ENCODE data around the gene SIGLEC5. TPM values are rescaled to one million over a fixed set of nuclear protein-coding genes. Genes with fewer than 3 reads are reported as not detected.

Gene SIGLEC5
- total RNA-seq, 1 donor, result not detected

DNA sequence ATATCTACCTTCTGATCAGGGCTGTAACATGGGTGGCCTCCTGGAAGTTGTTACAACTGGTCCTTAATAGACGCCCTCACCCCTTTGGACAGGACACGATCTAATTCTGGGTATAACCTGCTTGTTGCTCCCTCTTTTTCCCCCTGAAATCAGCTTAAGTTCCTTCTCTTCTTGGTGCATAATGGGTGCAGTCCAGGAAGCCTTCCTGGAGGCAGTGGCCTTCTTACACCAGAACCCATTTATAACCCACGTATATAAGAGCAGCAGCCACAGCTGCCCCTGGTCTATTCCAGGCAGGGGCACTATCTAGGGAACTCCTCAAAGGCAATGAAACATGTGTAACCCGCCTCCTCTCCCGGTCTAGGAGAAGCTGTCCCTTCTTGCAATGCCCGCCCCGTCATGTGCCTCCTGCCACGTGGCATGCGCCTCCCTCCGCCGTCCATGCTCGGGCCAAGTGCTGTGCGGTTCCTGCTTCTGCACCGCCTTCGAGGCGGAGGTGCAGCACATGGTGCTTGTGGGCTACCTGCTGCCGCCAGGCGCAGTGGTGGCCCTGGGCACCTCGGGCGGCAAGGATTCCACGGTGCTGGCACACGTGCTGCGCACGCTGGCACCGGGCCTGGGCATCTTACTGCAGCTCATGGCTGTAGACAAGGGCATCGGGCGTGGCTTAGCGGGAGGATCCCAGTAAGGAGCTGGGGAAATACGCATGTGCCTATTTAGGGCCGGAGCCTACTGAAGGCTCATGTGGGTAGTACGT is 31.9 kb downstream of the SIGLEC5 start:
- no peak overlapping the region for H3K4me3 ChIP-seq (ENCODE audit: low read depth, low read length)
- DNase-seq (ENCODE audit: low read depth), result no peak
- TF ChIP-seq, protein P1, sequence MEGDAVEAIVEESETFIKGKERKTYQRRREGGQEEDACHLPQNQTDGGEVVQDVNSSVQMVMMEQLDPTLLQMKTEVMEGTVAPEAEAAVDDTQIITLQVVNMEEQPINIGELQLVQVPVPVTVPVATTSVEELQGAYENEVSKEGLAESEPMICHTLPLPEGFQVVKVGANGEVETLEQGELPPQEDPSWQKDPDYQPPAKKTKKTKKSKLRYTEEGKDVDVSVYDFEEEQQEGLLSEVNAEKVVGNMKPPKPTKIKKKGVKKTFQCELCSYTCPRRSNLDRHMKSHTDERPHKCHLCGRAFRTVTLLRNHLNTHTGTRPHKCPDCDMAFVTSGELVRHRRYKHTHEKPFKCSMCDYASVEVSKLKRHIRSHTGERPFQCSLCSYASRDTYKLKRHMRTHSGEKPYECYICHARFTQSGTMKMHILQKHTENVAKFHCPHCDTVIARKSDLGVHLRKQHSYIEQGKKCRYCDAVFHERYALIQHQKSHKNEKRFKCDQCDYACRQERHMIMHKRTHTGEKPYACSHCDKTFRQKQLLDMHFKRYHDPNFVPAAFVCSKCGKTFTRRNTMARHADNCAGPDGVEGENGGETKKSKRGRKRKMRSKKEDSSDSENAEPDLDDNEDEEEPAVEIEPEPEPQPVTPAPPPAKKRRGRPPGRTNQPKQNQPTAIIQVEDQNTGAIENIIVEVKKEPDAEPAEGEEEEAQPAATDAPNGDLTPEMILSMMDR (IDR thresholded peaks at IDR 0.05; ENCODE audit: insufficient read depth, low read depth, low read length), result no peak

DNA sequence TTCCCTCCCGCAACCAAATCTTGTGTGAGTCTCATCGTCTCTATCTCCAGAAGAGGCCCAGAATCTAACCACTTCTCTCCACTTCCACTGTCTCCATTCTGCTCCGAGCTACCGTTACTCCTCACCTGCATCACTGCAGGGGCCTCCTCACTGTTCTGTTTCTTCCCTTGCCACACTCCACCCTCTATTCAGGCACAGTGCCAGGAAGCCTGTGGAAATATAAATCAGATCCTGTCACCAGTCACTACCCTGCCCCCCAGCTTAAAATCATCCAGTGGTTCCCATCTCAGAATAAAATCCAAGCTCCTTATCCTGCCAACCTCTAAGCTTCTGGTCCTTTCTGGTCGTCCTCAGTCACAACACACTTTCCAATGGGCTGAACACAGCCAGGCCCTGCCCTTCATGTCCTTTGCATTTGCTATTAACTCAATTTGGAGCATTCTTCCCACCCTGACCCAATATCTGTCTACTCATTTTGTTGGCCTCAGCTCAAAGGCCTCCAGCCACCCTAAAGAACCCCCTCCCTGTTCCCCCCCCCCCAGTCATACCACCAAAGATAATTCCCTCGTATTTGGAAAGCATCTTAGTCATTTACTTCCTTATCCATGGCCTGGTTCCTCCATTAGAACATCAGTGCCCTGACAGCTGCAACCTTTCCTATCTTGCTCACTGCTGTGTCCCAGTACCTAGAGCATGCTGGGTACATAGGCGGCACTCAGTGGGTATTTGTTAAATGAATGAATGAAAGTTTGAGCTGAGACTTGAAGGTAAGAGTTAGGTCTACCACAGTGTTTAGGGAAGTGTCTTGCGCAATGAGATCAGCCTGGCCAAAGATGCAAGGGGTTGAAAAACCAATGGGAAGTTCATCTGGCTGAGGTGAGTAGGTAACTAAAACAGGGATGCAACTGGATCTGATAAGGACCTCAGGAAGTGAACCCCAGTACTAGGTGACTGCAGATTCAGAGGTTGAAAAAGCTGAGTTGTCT is 34.7 kb downstream of the SIGLEC5 start:
- H3K4me3 ChIP-seq (ENCODE audit: low read depth, low read length), result peak overlapping the region; percentile 71
- DNase-seq (ENCODE audit: low read depth), result no peak
- TF ChIP-seq, protein P1 (IDR thresholded peaks at IDR 0.05; ENCODE audit: insufficient read depth, low read depth, low read length), result no peak

DNA sequence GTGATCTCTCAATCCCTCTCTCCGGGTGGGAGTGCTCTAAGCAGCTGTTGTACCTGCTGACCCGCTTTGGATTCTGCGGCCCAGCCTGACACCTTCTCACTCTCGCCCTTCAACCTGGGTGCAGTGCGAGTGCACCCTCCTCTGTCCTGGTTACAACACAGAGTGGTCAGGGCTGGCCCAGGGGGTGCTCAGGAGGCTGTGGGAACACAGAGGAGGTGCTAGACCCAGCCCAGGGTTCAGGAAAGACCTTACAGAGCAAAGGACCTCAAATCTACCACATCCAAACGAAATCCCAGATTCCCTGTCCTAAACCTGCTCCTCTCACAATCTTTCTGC is 35.5 kb downstream of the SIGLEC5 start:
- TF ChIP-seq, protein P1 (IDR thresholded peaks at IDR 0.05; ENCODE audit: insufficient read depth, low read depth, low read length), result no peak
- no peak for DNase-seq (ENCODE audit: low read depth)
- peak overlapping the region; percentile 71 for H3K4me3 ChIP-seq (ENCODE audit: low read depth, low read length)

DNA sequence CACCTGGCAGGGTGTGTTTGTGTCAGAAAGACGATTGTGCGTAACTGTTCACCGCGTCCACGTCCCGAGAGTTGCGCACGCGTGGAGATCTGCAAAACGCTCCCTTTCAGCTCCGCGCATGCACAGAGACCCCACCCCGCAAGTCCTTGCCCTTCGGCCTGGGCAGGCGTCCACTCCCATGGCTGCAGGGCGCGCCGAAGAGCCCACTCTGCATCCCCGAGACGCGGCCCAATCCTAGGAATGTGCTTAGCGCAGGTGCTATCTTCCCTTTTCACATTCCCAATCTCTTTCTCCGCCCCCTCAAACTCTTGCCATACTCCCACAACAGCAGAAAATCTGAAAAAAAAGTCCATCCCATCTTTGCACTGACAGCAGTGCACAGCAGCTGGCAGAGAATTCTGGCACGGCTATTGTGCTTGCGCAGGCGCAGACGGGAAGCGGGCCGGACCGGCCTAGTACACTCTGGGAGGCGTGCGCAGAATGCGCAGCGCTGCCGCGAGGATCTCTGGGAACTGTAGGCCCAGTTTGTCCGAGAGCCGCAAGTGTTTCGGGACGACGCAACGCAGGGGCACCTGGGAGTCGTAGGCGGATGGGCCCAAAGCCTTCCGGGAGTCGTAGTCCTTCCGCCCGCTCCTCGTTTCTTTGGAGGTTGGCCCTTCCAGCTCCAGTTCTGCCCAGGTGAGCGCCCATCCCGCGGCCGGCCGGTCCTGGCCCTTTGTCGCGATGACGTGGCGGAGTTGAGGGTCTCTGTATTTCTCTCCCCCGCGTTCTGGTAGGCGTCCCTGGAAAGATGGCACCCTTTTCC is 36.0 kb downstream of the SIGLEC5 start:
- TF ChIP-seq, protein P1 (IDR thresholded peaks at IDR 0.05; ENCODE audit: insufficient read depth, low read depth, low read length), result no peak
- peak overlapping the region; percentile 71 for H3K4me3 ChIP-seq (ENCODE audit: low read depth, low read length)
- DNase-seq (ENCODE audit: low read depth), result peak; percentile 97

DNA sequence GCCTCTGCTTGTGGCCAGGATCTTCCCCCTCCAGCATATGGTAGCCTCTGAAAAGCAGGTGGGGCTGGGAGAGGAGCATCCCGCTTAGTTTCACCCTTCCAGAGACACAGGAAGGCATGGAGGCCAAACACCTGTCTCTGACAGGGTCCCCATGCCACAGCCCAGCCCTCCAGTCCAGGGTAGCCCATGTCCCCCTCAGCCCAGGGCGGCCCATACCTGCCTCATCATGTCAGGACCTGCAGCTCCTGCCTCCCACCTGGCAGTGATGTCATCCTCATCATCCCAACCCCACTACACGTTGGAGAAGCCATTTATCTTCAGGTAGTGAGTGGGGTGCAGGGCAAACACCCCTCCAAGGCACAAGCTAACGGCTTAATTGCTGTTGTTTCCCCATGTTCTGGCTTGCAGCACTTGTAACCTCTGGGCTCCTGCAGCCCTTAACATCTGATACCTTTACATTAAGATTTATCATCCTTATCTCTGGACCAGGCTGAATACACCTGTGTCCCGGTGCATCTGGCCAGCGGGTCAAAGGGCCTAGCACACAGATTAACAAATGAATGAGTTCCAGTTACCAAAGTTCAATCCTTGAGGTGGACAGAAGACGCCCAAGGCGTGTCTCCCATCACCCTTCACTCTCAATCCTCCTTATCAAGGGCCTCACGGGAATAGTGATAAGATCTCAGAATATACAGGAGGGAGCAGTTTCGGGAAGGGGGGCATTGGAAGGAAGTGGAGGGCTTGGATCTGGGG is 36.9 kb downstream of the SIGLEC5 start:
- TF ChIP-seq, protein P1 (IDR thresholded peaks at IDR 0.05; ENCODE audit: insufficient read depth, low read depth, low read length), result no peak
- DNase-seq (ENCODE audit: low read depth), result no peak

DNA sequence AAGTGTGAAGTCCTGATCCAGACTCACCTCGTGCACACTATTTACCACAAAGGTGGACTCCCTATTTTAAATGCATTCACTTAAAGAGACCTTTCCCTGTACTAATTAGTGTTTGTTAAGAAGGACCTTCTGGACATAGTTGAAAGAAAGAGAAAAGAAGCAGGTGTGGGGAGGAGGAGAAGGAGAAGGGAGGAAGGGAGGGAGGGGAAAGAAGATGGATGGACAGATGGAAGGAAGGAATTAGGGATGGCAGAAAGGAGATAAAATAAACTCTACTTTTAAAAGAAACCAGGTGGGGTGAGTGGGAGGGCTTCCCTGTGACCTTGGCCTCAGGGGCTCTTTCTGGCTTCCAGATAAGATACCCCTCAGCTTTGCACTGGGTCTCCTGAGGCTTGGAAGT is 37.7 kb downstream of the SIGLEC5 start:
- no peak overlapping the region for H3K4me3 ChIP-seq (ENCODE audit: low read depth, low read length)
- no peak for DNase-seq (ENCODE audit: low read depth)
- TF ChIP-seq, protein P1 (IDR thresholded peaks at IDR 0.05; ENCODE audit: insufficient read depth, low read depth, low read length), result no peak

More for the DNA sequence above, 36.9 kb downstream of the SIGLEC5 start:
- peak overlapping the region; percentile 71 for H3K4me3 ChIP-seq (ENCODE audit: low read depth, low read length)
